ENCODE data around the gene PLSCR3. TPM values are rescaled to one million over a fixed set of nuclear protein-coding genes. Genes with fewer than 3 reads are reported as not detected.
A peak's percentile ranks its signal among the peaks of the same experiment; 100 is the strongest.

The PLSCR3 gene
- polyA plus RNA-seq, result 10 to 100 TPM in 3 of 4 donors, 1 to 10 TPM in 1; 6.3 to 18.0 (median 13.6) TPM
- long read RNA-seq, donor 1, result 0 reads
- long read RNA-seq, donor 2, partial matches to known transcripts, result 0 of 2 reads
- long read RNA-seq, donor 2, other reads (novel, unspliced or antisense), result 0 of 2 reads
- long read RNA-seq, donor 3, partial matches to known transcripts, result 0 of 2 reads
- long read RNA-seq, donor 3, other reads (novel, unspliced or antisense), result 0 of 2 reads
- long read RNA-seq, donor 4, partial matches to known transcripts, result 0 of 1 reads
- long read RNA-seq, donor 4, other reads (novel, unspliced or antisense), result 0 of 1 reads
- long read RNA-seq, donor 5, partial matches to known transcripts, result 0 of 1 reads
- long read RNA-seq, donor 5, other reads (novel, unspliced or antisense), result 0 of 1 reads
- long read RNA-seq, donor 6, partial matches to known transcripts, result 0 of 5 reads
- long read RNA-seq, donor 6, other reads (novel, unspliced or antisense), result 0 of 5 reads
- long read RNA-seq, donor 7, transcript PLSCR3-202 (8 exons, 2,067 nt), result major isoform, 8 of 17 reads
- long read RNA-seq, donor 7, partial matches to known transcripts, result 5 of 17 reads
- long read RNA-seq, donor 7, other reads (novel, unspliced or antisense), result 0 of 17 reads
- long read RNA-seq, donor 8, partial matches to known transcripts, result 0 of 2 reads
- long read RNA-seq, donor 8, other reads (novel, unspliced or antisense), result 0 of 2 reads
- long read RNA-seq, donor 9, partial matches to known transcripts, result 0 of 1 reads
- long read RNA-seq, donor 9, other reads (novel, unspliced or antisense), result 0 of 1 reads
- long read RNA-seq, donor 10, partial matches to known transcripts, result 0 of 8 reads
- long read RNA-seq, donor 10, other reads (novel, unspliced or antisense), result 0 of 8 reads

DNA sequence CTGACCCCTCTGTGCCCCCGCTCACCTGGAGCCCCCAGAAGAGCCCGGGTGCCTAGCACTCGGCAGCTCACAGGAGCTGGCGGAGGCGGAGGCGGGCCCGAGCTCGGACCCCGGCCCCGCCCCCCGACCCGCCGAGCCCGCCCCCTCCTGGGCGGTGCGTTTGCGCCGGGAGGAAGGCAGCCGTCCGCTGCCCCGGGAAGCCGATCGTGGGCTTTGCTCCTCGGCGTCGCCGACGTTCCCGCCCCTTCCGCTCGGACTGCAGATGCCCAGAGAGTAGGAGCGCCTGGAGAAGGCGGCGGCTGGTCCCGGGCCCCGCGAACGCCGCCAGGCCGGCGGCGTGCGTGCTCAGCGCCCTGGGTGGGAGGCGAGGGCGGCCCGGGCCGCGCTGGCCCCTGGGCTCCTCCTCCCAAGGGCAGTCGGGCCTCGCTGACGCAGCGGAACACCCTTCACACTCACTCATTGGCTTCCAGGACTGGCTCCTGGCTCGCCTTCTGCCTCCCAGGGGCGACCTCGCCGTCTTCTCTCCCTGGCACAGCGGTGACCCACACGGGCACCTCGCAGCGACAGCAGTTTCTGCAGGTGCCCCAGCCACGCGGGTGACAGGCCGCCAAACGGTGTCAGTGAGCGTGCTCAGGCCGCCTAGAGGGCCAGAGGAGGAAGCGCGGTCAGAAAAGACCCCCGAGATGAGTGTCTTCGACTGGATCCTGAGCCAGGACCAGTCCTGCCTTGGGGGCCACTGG is at the start of gene PLSCR3:
Gene PLSCR3, minus strand, starts transcription at position 74 of the 740 bp plus-strand sequence. CDS start 415 bp downstream, outside the sequence.
- peak; percentile 87 to 94 for DNase-seq
- FAIRE-seq, result no peak
- H3K27me3 ChIP-seq (ENCODE audit: control insufficient read depth in 3 of 3, insufficient read depth in 3 of 3, low read length in 3 of 3), result peaks cover 0 to 6% (median 0%) of the 10 kb centered on the region in 3 donors
- peak within 1 kb of the TSS; percentile 78 to 93 (median 92) for H3K27ac ChIP-seq (ENCODE audit: low read depth in 1 of 3, low read length in 2 of 3)
- H3K9me3 ChIP-seq (ENCODE audit: control insufficient read depth in 2 of 2, insufficient read depth in 1 of 2, low read depth in 1 of 2, low read length in 1 of 2), result no peaks in the 10 kb centered on the region
- H3K4me3 ChIP-seq (ENCODE audit: low read depth in 1 of 3, low read length in 3 of 3), result peak within 1 kb of the TSS; percentile 64 to 83 (median 80)
- H3K36me3 ChIP-seq (ENCODE audit: control insufficient read depth in 3 of 3, insufficient read depth in 2 of 3, low read depth in 1 of 3, low read length in 3 of 3), result peaks cover 0 to 24% (median 4%) of the 10 kb centered on the region in 3 donors
- WGBS, 3 donors, result 0 to 1% (median 0%) methylated on average over 32 to 71 of the region's 71 CpGs
- peaks cover 0 to 15% (median 0%) of the 10 kb centered on the region in 3 donors for H3K4me1 ChIP-seq (ENCODE audit: control insufficient read depth in 3 of 3, insufficient read depth in 2 of 3, low read depth in 1 of 3, low read length in 2 of 3)

GRCh38 chr17:7443499-7444485 is 49.5 kb upstream of the PLSCR3 start:
- H3K27ac ChIP-seq (ENCODE audit: low read depth in 1 of 3, low read length in 2 of 3), result no peak overlapping the region
- 78 to 87% (median 85%) methylated on average over 7 of the region's 7 CpGs for WGBS, 3 donors
- peaks cover 0 to 36% (median 0%) of the 10 kb centered on the region in 3 donors for H3K4me1 ChIP-seq (ENCODE audit: control insufficient read depth in 3 of 3, insufficient read depth in 2 of 3, low read depth in 1 of 3, low read length in 2 of 3)
- no peaks in the 10 kb centered on the region for H3K36me3 ChIP-seq (ENCODE audit: control insufficient read depth in 3 of 3, insufficient read depth in 2 of 3, low read depth in 1 of 3, low read length in 3 of 3)
- H3K9me3 ChIP-seq (ENCODE audit: control insufficient read depth in 2 of 2, insufficient read depth in 1 of 2, low read depth in 1 of 2, low read length in 1 of 2), result no peaks in the 10 kb centered on the region
- DNase-seq (no peak), FAIRE-seq (no peak)
- peaks cover 0 to 82% (median 17%) of the 10 kb centered on the region in 3 donors for H3K27me3 ChIP-seq (ENCODE audit: control insufficient read depth in 3 of 3, insufficient read depth in 3 of 3, low read length in 3 of 3)
- no peak overlapping the region for H3K4me3 ChIP-seq (ENCODE audit: low read depth in 1 of 3, low read length in 3 of 3)

DNA sequence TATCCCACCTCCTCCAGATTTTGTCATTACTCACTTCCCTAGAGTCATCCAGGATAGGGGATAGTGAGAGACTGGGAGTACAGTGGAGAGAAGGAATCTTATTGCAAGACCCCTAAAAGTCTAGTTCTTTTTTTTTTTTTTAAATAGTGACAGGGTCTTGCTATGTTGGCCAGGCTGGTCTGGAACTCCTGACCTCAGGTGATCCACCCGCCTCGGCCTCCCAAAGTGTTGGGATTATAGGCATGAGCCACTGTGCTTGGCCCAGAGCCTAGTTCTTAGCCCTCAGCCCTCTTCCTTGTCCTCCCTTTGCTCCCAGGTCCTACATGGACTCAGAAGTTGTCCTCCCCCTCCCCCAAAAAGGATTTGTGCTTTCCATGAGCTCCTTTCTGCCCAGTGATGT is 47.8 kb upstream of the PLSCR3 start:
- Histone ChIP-seq H3K4me1 (ENCODE audit: control insufficient read depth in 3 of 3, insufficient read depth in 2 of 3, low read depth in 1 of 3, low read length in 2 of 3) (peaks cover 0 to 51% (median 4%) of the 10 kb centered on the region in 3 donors), H3K9me3 (ENCODE audit: control insufficient read depth in 2 of 2, insufficient read depth in 1 of 2, low read depth in 1 of 2, low read length in 1 of 2) (no peaks in the 10 kb centered on the region), H3K4me3 (ENCODE audit: low read depth in 1 of 3, low read length in 3 of 3) (no peak overlapping the region), H3K36me3 (ENCODE audit: control insufficient read depth in 3 of 3, insufficient read depth in 2 of 3, low read depth in 1 of 3, low read length in 3 of 3) (peaks cover 0 to 2% (median 0%) of the 10 kb centered on the region in 3 donors), H3K27ac (ENCODE audit: low read depth in 1 of 3, low read length in 2 of 3) (no peak overlapping the region), H3K27me3 (ENCODE audit: control insufficient read depth in 3 of 3, insufficient read depth in 3 of 3, low read length in 3 of 3) (peaks cover 3 to 91% (median 11%) of the 10 kb centered on the region in 3 donors)
- WGBS, 3 donors, result 75 to 87% (median 80%) methylated on average over 2 of the region's 2 CpGs
- FAIRE-seq (no peak), DNase-seq (no peak)

DNA sequence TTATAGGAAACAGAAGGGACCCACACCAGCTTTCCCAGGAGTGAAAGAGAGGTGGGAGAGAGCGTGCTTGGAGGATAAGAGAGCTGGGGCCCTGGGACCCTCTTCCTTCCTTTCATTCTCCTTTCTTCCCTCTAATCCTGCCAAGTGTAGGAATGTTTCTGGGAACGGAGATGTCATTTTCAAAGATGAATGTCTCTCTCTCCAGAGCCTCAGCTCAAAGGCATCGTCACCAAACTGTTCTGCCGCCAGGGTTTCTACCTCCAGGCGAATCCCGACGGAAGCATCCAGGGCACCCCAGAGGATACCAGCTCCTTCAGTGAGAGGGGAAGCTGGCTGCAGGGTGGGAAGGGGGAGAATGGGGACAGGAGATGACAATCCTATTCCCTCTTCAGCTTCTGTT is 46.9 kb upstream of the PLSCR3 start:
- Histone ChIP-seq H3K27me3 (ENCODE audit: control insufficient read depth in 3 of 3, insufficient read depth in 3 of 3, low read length in 3 of 3) (peaks cover 3 to 89% (median 10%) of the 10 kb centered on the region in 3 donors), H3K36me3 (ENCODE audit: control insufficient read depth in 3 of 3, insufficient read depth in 2 of 3, low read depth in 1 of 3, low read length in 3 of 3) (peaks cover 0 to 2% (median 0%) of the 10 kb centered on the region in 3 donors), H3K27ac (ENCODE audit: low read depth in 1 of 3, low read length in 2 of 3) (no peak overlapping the region), H3K4me3 (ENCODE audit: low read depth in 1 of 3, low read length in 3 of 3) (no peak overlapping the region), H3K4me1 (ENCODE audit: control insufficient read depth in 3 of 3, insufficient read depth in 2 of 3, low read depth in 1 of 3, low read length in 2 of 3) (peaks cover 0 to 52% (median 4%) of the 10 kb centered on the region in 3 donors), H3K9me3 (ENCODE audit: control insufficient read depth in 2 of 2, insufficient read depth in 1 of 2, low read depth in 1 of 2, low read length in 1 of 2) (no peaks in the 10 kb centered on the region)
- WGBS, 3 donors, result 65 to 73% (median 67%) methylated on average over 7 of the region's 7 CpGs
- FAIRE-seq (no peak), DNase-seq (no peak)

GRCh38 chr17:7440834-7441195 is 46.5 kb upstream of the PLSCR3 start:
- Histone ChIP-seq H3K4me3 (ENCODE audit: low read depth in 1 of 3, low read length in 3 of 3) (no peak overlapping the region), H3K27ac (ENCODE audit: low read depth in 1 of 3, low read length in 2 of 3) (no peak overlapping the region), H3K4me1 (ENCODE audit: control insufficient read depth in 3 of 3, insufficient read depth in 2 of 3, low read depth in 1 of 3, low read length in 2 of 3) (peaks cover 0 to 51% (median 4%) of the 10 kb centered on the region in 3 donors), H3K9me3 (ENCODE audit: control insufficient read depth in 2 of 2, insufficient read depth in 1 of 2, low read depth in 1 of 2, low read length in 1 of 2) (no peaks in the 10 kb centered on the region), H3K36me3 (ENCODE audit: control insufficient read depth in 3 of 3, insufficient read depth in 2 of 3, low read depth in 1 of 3, low read length in 3 of 3) (peaks cover 0 to 2% (median 0%) of the 10 kb centered on the region in 3 donors), H3K27me3 (ENCODE audit: control insufficient read depth in 3 of 3, insufficient read depth in 3 of 3, low read length in 3 of 3) (peaks cover 3 to 89% (median 10%) of the 10 kb centered on the region in 3 donors)
- WGBS, 3 donors, result 6 to 21% (median 11%) methylated on average over 7 to 12 of the region's 12 CpGs
- FAIRE-seq (no peak), DNase-seq (no peak)

GRCh38 chr17:7440113-7440833 is 45.9 kb upstream of the PLSCR3 start:
- Histone ChIP-seq H3K4me3 (ENCODE audit: low read depth in 1 of 3, low read length in 3 of 3) (peak overlapping the region in 2 of 3 donors; percentile 22 to 38), H3K27ac (ENCODE audit: low read depth in 1 of 3, low read length in 2 of 3) (no peak overlapping the region), H3K4me1 (ENCODE audit: control insufficient read depth in 3 of 3, insufficient read depth in 2 of 3, low read depth in 1 of 3, low read length in 2 of 3) (peaks cover 0 to 45% (median 4%) of the 10 kb centered on the region in 3 donors), H3K9me3 (ENCODE audit: control insufficient read depth in 2 of 2, insufficient read depth in 1 of 2, low read depth in 1 of 2, low read length in 1 of 2) (no peaks in the 10 kb centered on the region), H3K36me3 (ENCODE audit: control insufficient read depth in 3 of 3, insufficient read depth in 2 of 3, low read depth in 1 of 3, low read length in 3 of 3) (peaks cover 0 to 2% (median 0%) of the 10 kb centered on the region in 3 donors), H3K27me3 (ENCODE audit: control insufficient read depth in 3 of 3, insufficient read depth in 3 of 3, low read length in 3 of 3) (peaks cover 3 to 86% (median 10%) of the 10 kb centered on the region in 3 donors)
- peak; percentile 38 to 63 for DNase-seq
- FAIRE-seq, result no peak
- 2 to 3% (median 2%) methylated on average over 42 to 46 of the region's 46 CpGs for WGBS, 3 donors
